Spleen (tissue), 7 donors: ENCODE measurements around the gene NDUFAF2.

Source experiments
- POLR2A ChIP-seq, 3 donors: fragments of 450-650 bp; IDR thresholded peaks; one replicate each; pipeline ENCODE4 v1.5.1; 2017; ENCODE audit warnings: antibody characterized with exemption in 3 of 3, mild to moderate bottlenecking in 1 of 3
- POLR2AphosphoS5 ChIP-seq, 3 donors: sonication (generic); formaldehyde crosslinking; IDR thresholded peaks; one replicate each; pipeline ENCODE4 v1.5.1; 2017; ENCODE audit warnings: antibody characterized with exemption in 3 of 3
- TF ChIP-seq, protein P1 (sequence below), 11 experiments: fragments of 200-600 bp in 7 of 11; fragments of 450-650 bp in 4 of 11; sonication (generic) in 4 of 11; IDR thresholded peaks in 8 of 11; conservative IDR thresholded peaks in 3 of 11; 1 replicate in 7 of 11; 2 replicates in 4 of 11; pipeline versions ENCODE4 v1.4.0 to v1.8.0; 2016 to 2021; ENCODE audit warnings: antibody characterized with exemption in 11 of 11, inconsistent platforms in 4 of 11, mild to moderate bottlenecking in 1 of 11
- donor health status: DM: no; HTN: no; CAD: no; lungs with moderate emphysema.
- donor health status: DM: no; HTN: no; CAD: no.
- donor health status: DM: no; HTN: no; CAD: no.

DNA sequence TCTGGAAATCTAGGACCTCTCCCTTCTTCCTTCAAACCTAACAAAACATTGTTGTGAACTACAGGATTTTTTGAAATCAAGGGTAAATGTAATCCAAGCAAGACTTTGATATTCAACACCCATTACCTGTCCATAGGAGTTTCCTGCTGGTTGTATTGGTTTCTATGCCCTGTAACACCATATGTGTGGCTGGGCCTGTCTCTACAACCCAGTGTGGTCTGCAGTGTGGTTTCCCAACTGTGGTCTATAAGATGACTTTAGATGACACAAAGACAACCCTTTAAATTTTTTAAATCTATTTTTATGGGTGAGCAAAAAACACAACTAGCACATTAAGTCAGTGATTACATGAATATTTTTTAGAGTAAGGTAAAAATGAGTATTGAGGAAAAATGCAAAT, 124.1 kb downstream of the NDUFAF2 start:
- TF ChIP-seq, protein P1, sequence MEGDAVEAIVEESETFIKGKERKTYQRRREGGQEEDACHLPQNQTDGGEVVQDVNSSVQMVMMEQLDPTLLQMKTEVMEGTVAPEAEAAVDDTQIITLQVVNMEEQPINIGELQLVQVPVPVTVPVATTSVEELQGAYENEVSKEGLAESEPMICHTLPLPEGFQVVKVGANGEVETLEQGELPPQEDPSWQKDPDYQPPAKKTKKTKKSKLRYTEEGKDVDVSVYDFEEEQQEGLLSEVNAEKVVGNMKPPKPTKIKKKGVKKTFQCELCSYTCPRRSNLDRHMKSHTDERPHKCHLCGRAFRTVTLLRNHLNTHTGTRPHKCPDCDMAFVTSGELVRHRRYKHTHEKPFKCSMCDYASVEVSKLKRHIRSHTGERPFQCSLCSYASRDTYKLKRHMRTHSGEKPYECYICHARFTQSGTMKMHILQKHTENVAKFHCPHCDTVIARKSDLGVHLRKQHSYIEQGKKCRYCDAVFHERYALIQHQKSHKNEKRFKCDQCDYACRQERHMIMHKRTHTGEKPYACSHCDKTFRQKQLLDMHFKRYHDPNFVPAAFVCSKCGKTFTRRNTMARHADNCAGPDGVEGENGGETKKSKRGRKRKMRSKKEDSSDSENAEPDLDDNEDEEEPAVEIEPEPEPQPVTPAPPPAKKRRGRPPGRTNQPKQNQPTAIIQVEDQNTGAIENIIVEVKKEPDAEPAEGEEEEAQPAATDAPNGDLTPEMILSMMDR (IDR thresholded peaks at IDR 0.05 in 8 of 11, conservative IDR thresholded peaks at IDR 0.05 in 3 of 11): no peak
- TF ChIP-seq POLR2AphosphoS5 (IDR thresholded peaks at IDR 0.05) (no peak), POLR2A (IDR thresholded peaks at IDR 0.05) (no peak)
